Suprapubic skin (tissue), 3 donors: ENCODE measurements around the gene ARHGAP18.

ENCODE experiments used
- EP300 ChIP-seq: sonication (generic); formaldehyde crosslinking; IDR thresholded peaks from one replicate; pipeline ENCODE4 v1.6.1; 2017; ENCODE audit warnings: antibody characterized with exemption
- POLR2A ChIP-seq, 2 donors: fragments of 450-650 bp; IDR thresholded peaks; one replicate each; pipeline ENCODE4 v1.6.1; 2017; ENCODE audit warnings: antibody characterized with exemption in 2 of 2, mild to moderate bottlenecking in 2 of 2, moderate library complexity in 2 of 2
- TF ChIP-seq, protein P1 (sequence below), 2 donors: fragments of 200-600 bp in 1 of 2; fragments of 450-650 bp in 1 of 2; sonication (generic) in 1 of 2; IDR thresholded peaks; one replicate each; pipeline ENCODE4 v1.5.1; 2016 to 2019; ENCODE audit warnings: antibody characterized with exemption in 2 of 2, mild to moderate bottlenecking in 1 of 2, moderate library complexity in 1 of 2

- TF ChIP-seq, protein P1, sequence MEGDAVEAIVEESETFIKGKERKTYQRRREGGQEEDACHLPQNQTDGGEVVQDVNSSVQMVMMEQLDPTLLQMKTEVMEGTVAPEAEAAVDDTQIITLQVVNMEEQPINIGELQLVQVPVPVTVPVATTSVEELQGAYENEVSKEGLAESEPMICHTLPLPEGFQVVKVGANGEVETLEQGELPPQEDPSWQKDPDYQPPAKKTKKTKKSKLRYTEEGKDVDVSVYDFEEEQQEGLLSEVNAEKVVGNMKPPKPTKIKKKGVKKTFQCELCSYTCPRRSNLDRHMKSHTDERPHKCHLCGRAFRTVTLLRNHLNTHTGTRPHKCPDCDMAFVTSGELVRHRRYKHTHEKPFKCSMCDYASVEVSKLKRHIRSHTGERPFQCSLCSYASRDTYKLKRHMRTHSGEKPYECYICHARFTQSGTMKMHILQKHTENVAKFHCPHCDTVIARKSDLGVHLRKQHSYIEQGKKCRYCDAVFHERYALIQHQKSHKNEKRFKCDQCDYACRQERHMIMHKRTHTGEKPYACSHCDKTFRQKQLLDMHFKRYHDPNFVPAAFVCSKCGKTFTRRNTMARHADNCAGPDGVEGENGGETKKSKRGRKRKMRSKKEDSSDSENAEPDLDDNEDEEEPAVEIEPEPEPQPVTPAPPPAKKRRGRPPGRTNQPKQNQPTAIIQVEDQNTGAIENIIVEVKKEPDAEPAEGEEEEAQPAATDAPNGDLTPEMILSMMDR (IDR thresholded peaks at IDR 0.05) = no peak
- TF ChIP-seq POLR2A (IDR thresholded peaks at IDR 0.05) (no peak), EP300 (no peak)
These were observed 65.4 kb downstream of the ARHGAP18 start for GRCh38 chr6:129644567-129645015.
